ENCODE results near the gene LEO1. TPM values are rescaled to one million over a fixed set of nuclear protein-coding genes. Genes with fewer than 3 reads are reported as not detected.

LEO1 gene
- total and polyA plus RNA-seq, 10 of the 15 experiments (the other 5 are each of a cell fraction or from before 2014, with no cell fraction given): 13.6 to 50.6 (median 32.4) TPM

GRCh38 chr15:51973220-51973619 is 1.6 kb upstream of the LEO1 start:
- Histone ChIP-seq H3K27ac (ENCODE audit: control insufficient read depth, insufficient read depth) (no peak overlapping the region), H3K79me2 (ENCODE audit: control insufficient read depth, insufficient read depth, low read length) (peaks cover 32% of the 10 kb centered on the region), H3K4me1 (ENCODE audit: control insufficient read depth, insufficient read depth, low read length) (no peaks in the 10 kb centered on the region), H3K4me3 (no peak overlapping the region), H4K20me1 (ENCODE audit: control insufficient read depth, insufficient read depth) (no peaks in the 10 kb centered on the region), H3K4me2 (ENCODE audit: control insufficient read depth, insufficient read depth) (no peak overlapping the region), H3K9me3 (replicated peaks; ENCODE audit: control insufficient read depth, insufficient read depth, low read length) (no peaks in the 10 kb centered on the region; the same call in 2 of the 3 replicates), H2AFZ (ENCODE audit: control insufficient read depth, low read depth, low read length) (no peak overlapping the region), H3K36me3 (ENCODE audit: control insufficient read depth in 2 of 2, insufficient read depth in 2 of 2, low read length in 1 of 2) (no peaks in the 10 kb centered on the region), H3K9ac (ENCODE audit: control insufficient read depth, insufficient read depth, low read length) (no peak overlapping the region), H3K27me3 (replicated peaks in 1 of 2; ENCODE audit: control insufficient read depth in 2 of 2, insufficient read depth in 2 of 2, low read length in 1 of 2) (no peaks in the 10 kb centered on the region)
- ChIA-PET CTCF (interaction anchor here (0.7 to 3.2 kb wide), 5 partner anchors 47 to 167 kb away, joined by 3 to 12 read pairs (median 4); no protein-coding TSS in a partner anchor), RAD21 (ENCODE audit: unreplicated experiment) (no interaction called here), SMC1A (ENCODE audit: uncharacterized antibody, unreplicated experiment) (interaction anchor here (1.0 kb wide), 1 partner anchor 241 kb away, joined by 4 read pairs; no protein-coding TSS in a partner anchor), POLR2A (interaction anchor here (0.7 to 0.8 kb wide), 2 partner anchors 8 to 1970 kb away, joined by 3 read pairs; no protein-coding TSS in a partner anchor)
- no peak for ATAC-seq
- no peak for TF ChIP-seq CREM (IDR thresholded peaks at IDR 0.05; ENCODE audit: low read depth)
- no peak for FAIRE-seq
- 91% methylated on average over 5 of the region's 5 CpGs for WGBS (ENCODE audit: insufficient coverage, insufficient replicate concordance, low lambda C conversion rate, missing lambda C conversion rate)
- intact Hi-C loops (cut with micrococcal nuclease; ENCODE audit: unreplicated experiment): no loop called here
- TSS peak; percentile 72 for BruUV-seq (replicated peaks)
- in situ Hi-C loops (cut with MboI): no loop called here
- DNase-seq (ENCODE audit: low read depth, low spot score): no peak

- H3K4me1 ChIP-seq (ENCODE audit: control insufficient read depth, insufficient read depth, low read length): no peaks in the 10 kb centered on the region
- SMC1A ChIA-PET (ENCODE audit: uncharacterized antibody, unreplicated experiment): interaction anchor here (0.9 to 2.5 kb wide), 13 partner anchors 10 to 257 kb away, joined by 3 to 20 read pairs (median 5); no protein-coding TSS in a partner anchor
- H3K79me2 ChIP-seq (ENCODE audit: control insufficient read depth, insufficient read depth, low read length): peaks cover 45% of the 10 kb centered on the region
- H3K27ac ChIP-seq (ENCODE audit: control insufficient read depth, insufficient read depth): peak overlapping the region; percentile 83
- H3K36me3 ChIP-seq (ENCODE audit: control insufficient read depth in 2 of 2, insufficient read depth in 2 of 2, low read length in 1 of 2): peaks cover 0 to 3% of the 10 kb centered on the region in 2 experiments; a peak in 2 of 4 replicates
- in situ Hi-C loops (cut with MboI): no loop called here
- H3K9me3 ChIP-seq (replicated peaks; ENCODE audit: control insufficient read depth, insufficient read depth, low read length): peaks cover 4% of the 10 kb centered on the region; the same call in 1 of the 3 replicates
- FAIRE-seq (no peak), DNase-seq (ENCODE audit: low read depth, low spot score) (no peak), ATAC-seq (peak; percentile 30)
- 0% methylated on average over 7 of the region's 7 CpGs for WGBS (ENCODE audit: insufficient coverage, insufficient replicate concordance, low lambda C conversion rate, missing lambda C conversion rate)
- H3K27me3 ChIP-seq (replicated peaks in 1 of 2; ENCODE audit: control insufficient read depth in 2 of 2, insufficient read depth in 2 of 2, low read length in 1 of 2): no peaks in the 10 kb centered on the region
- CTCF ChIA-PET: interaction anchor here (0.7 to 3.2 kb wide), 9 partner anchors 9 to 233 kb away, joined by 3 to 12 read pairs (median 4); no protein-coding TSS in a partner anchor
- BruUV-seq (replicated peaks): no TSS peak
- H3K9ac ChIP-seq (ENCODE audit: control insufficient read depth, insufficient read depth, low read length): peak overlapping the region; percentile 92
- H2AFZ ChIP-seq (ENCODE audit: control insufficient read depth, low read depth, low read length): peak overlapping the region; percentile 97
- POLR2A ChIA-PET: interaction anchor here (1.2 to 1.7 kb wide), 6 partner anchors 10 to 166 kb away, joined by 3 to 7 read pairs (median 6); no protein-coding TSS in a partner anchor
- intact Hi-C loops (cut with micrococcal nuclease; ENCODE audit: unreplicated experiment): no loop called here
- peak overlapping the region; percentile 82 for H3K4me3 ChIP-seq
- RAD21 ChIA-PET (ENCODE audit: unreplicated experiment): interaction anchor here (0.7 to 2.2 kb wide), 12 partner anchors 8 to 209 kb away, joined by 3 to 6 read pairs (median 4); no protein-coding TSS in a partner anchor
- H3K4me2 ChIP-seq (ENCODE audit: control insufficient read depth, insufficient read depth): peak overlapping the region; percentile 86
- no peaks in the 10 kb centered on the region for H4K20me1 ChIP-seq (ENCODE audit: control insufficient read depth, insufficient read depth)
- TF ChIP-seq PAX5 (IDR thresholded peaks at IDR 0.05; ENCODE audit: borderline replicate concordance, low read depth, low read length) (no peak), RBBP5 (conservative IDR thresholded peaks at IDR 0.05) (no peak), KAT2A (conservative IDR thresholded peaks at IDR 0.05; ENCODE audit: control insufficient read depth, low read depth, low read length) (no peak), ZNF687 (IDR thresholded peaks at IDR 0.05) (no peak), PRDM15 (CRISPR knock-in tag; IDR thresholded peaks at IDR 0.05) (no peak), ZBED1 (IDR thresholded peaks at IDR 0.05; ENCODE audit: borderline replicate concordance) (no peak), BRCA1 (IDR thresholded peaks at IDR 0.05; ENCODE audit: low read depth, low read length) (no peak), IKZF1 (conservative IDR thresholded peaks at IDR 0.05) (no peak), RFX5 (IDR thresholded peaks at IDR 0.05; ENCODE audit: low read depth, low read length) (no peak)
These were observed 575 bp downstream of the LEO1 start for GRCh38 chr15:51971032-51971374.
